NT2/D1 (cell line): ENCODE data around the gene NF1.

ENCODE experiments used
- SUZ12 ChIP-seq: IDR thresholded peaks from 2 replicates; pipeline ENCODE4 v1.6.1; 2011; ENCODE audit not compliant: insufficient read length, insufficient read depth; ENCODE audit errors: extremely low read depth
- YY1 ChIP-seq: IDR thresholded peaks from 2 replicates; pipeline ENCODE4 v1.6.1; 2011; ENCODE audit not compliant: insufficient read length, insufficient read depth
- ZNF274 ChIP-seq: IDR thresholded peaks from 2 replicates; pipeline ENCODE4 v1.6.1; 2011; ENCODE audit warnings: mild to moderate bottlenecking, low read depth, low read length

GRCh38 chr17:31144836-31145235 is 50.1 kb downstream of the NF1 start:
- TF ChIP-seq YY1: no peak
- TF ChIP-seq SUZ12: no peak
- TF ChIP-seq ZNF274: no peak
